ENCODE data around the gene C5orf15.

GRCh38 chr5:133921069-133921468 lies 47.4 kb downstream of the C5orf15 start:
- TF ChIP-seq MAX (IDR thresholded peaks at IDR 0.05) (no peak), FOXM1 (IDR thresholded peaks at IDR 0.05; ENCODE audit: borderline replicate concordance, low read depth) (no peak)
